GM23338 (cell line): ENCODE data around the gene JAZF1. TPM values are rescaled to one million over a fixed set of nuclear protein-coding genes. Genes with fewer than 3 reads are reported as not detected.

Experiments used
- ATAC-seq: fragments of 200-7000 bp; cut with Tn5 transposase; 3 replicates; pipeline ENCODE4 v1.9.1; 2020
- DNase-seq: peaks from one replicate; pipeline ENCODE4 v3.0.0-alpha.2; 2015; ENCODE audit warnings: low spot score
- H2AFZ ChIP-seq: fragments of 200-600 bp; sonication (generic); 2 replicates; pipeline ENCODE4 v1.8.0; 2016; ENCODE audit warnings: antibody characterized with exemption, mild to moderate bottlenecking, moderate library complexity
- H3F3A ChIP-seq: fragments of 200-600 bp; sonication (generic); replicated peaks from 2 replicates; pipeline ENCODE4 v1.8.0; 2017; ENCODE audit warnings: antibody characterized with exemption, mixed run types, low read depth
- H3K27ac ChIP-seq: fragments of 200-600 bp; sonication (generic); 2 replicates; pipeline ENCODE4 v1.6.1; 2016; ENCODE audit warnings: low read depth
- H3K27me3 ChIP-seq: fragments of 200-600 bp; sonication (generic); 2 replicates; pipeline ENCODE4 v1.8.0; 2016; ENCODE audit warnings: mild to moderate bottlenecking, mixed run types, moderate library complexity; ENCODE audit not compliant: insufficient read depth
- H3K36me3 ChIP-seq: fragments of 200-600 bp; sonication (generic); 2 replicates; pipeline ENCODE4 v1.8.0; 2016; ENCODE audit warnings: mild to moderate bottlenecking; ENCODE audit not compliant: insufficient read depth
- H3K4me1 ChIP-seq: fragments of 200-600 bp; sonication (generic); 2 replicates; pipeline ENCODE4 v1.8.0; 2016; ENCODE audit warnings: mild to moderate bottlenecking, moderate library complexity; ENCODE audit not compliant: insufficient read depth
- H3K4me2 ChIP-seq: fragments of 200-600 bp; sonication (generic); 2 replicates; pipeline ENCODE4 v1.7.1; 2017; ENCODE audit warnings: mixed run types
- H3K4me3 ChIP-seq: fragments of 200-600 bp; sonication (generic); 2 replicates; pipeline ENCODE4 v1.6.1; 2016; ENCODE audit warnings: mixed run types
- H3K79me2 ChIP-seq: fragments of 200-600 bp; sonication (generic); replicated peaks from 2 replicates; pipeline ENCODE4 v1.8.0; 2017; ENCODE audit warnings: mild to moderate bottlenecking; ENCODE audit not compliant: insufficient read depth
- H3K9me2 ChIP-seq: fragments of 200-600 bp; sonication (generic); 2 replicates; pipeline ENCODE4 v1.8.0; 2017; ENCODE audit not compliant: insufficient read depth
- H4K20me1 ChIP-seq: fragments of 200-600 bp; sonication (generic); replicated peaks from 2 replicates; pipeline ENCODE4 v1.8.0; 2017; ENCODE audit warnings: mild to moderate bottlenecking; ENCODE audit not compliant: insufficient read depth
- H3K27ac Mint-ChIP-seq: 2 replicates; pipeline ENCODE4 v1.8.0; 2020; ENCODE audit warnings: inconsistent platforms, mild to moderate bottlenecking, moderate library complexity, mixed read lengths
- H3K27me3 Mint-ChIP-seq: 3 replicates; pipeline ENCODE4 v1.8.0; 2022; ENCODE audit warnings: low read depth, mild to moderate bottlenecking, moderate library complexity, mixed read lengths, inconsistent platforms; ENCODE audit not compliant: insufficient read depth, poor library complexity
- H3K36me3 Mint-ChIP-seq: 3 replicates; pipeline ENCODE4 v1.8.0; 2021; ENCODE audit warnings: low read depth, mild to moderate bottlenecking, inconsistent platforms, moderate library complexity, mixed read lengths
- H3K4me1 Mint-ChIP-seq: 3 replicates; pipeline ENCODE4 v1.8.0; 2020; ENCODE audit warnings: mild to moderate bottlenecking, inconsistent platforms, mixed read lengths
- H3K4me3 Mint-ChIP-seq: 3 replicates; pipeline ENCODE4 v1.8.0; 2021; ENCODE audit warnings: moderate library complexity, mild to moderate bottlenecking, inconsistent platforms, mixed read lengths
- H3K9me3 Mint-ChIP-seq: 3 replicates; pipeline ENCODE4 v1.8.0; 2020; ENCODE audit warnings: moderate library complexity, mild to moderate bottlenecking, inconsistent platforms, mixed read lengths
- CREB1 ChIP-seq: fragments of 250-450 bp; sonication (Bioruptor Pico); IDR thresholded peaks from 2 replicates; pipeline ENCODE4 v1.5.0; 2020; ENCODE audit warnings: low read depth, mild to moderate bottlenecking, moderate library complexity
- ETS1 ChIP-seq: IDR thresholded peaks from 2 replicates; pipeline ENCODE4 v1.6.1; 2016; ENCODE audit warnings: antibody characterized with exemption
- EZH2 ChIP-seq: fragments of 200-600 bp; sonication (generic); IDR thresholded peaks from one replicate; pipeline ENCODE4 v1.8.0; 2017; ENCODE audit warnings: antibody characterized with exemption, mild to moderate bottlenecking, low read depth; ENCODE audit not compliant: unreplicated experiment
- EZH2phosphoT487 ChIP-seq: fragments of 200-600 bp; sonication (generic); IDR thresholded peaks from one replicate; pipeline ENCODE4 v1.8.1; 2018; ENCODE audit warnings: antibody characterized with exemption; ENCODE audit not compliant: unreplicated experiment
- JUNB ChIP-seq: IDR thresholded peaks from one replicate; pipeline ENCODE4 v1.6.1; 2016; ENCODE audit warnings: antibody characterized with exemption; ENCODE audit not compliant: unreplicated experiment
- NANOG ChIP-seq: IDR thresholded peaks from 2 replicates; pipeline ENCODE4 v1.6.1; 2016; ENCODE audit warnings: antibody characterized with exemption, borderline replicate concordance
- POLR2AphosphoS5 ChIP-seq: IDR thresholded peaks from 2 replicates; pipeline ENCODE4 v1.6.1; 2016; ENCODE audit warnings: antibody characterized with exemption, low read depth
- REST ChIP-seq: IDR thresholded peaks from one replicate; pipeline ENCODE4 v1.6.1; 2018; ENCODE audit warnings: antibody characterized with exemption; ENCODE audit not compliant: unreplicated experiment
- ZNF331 ChIP-seq: fragments of 250-450 bp; sonication (Bioruptor Pico); IDR thresholded peaks from 2 replicates; pipeline ENCODE4 v1.5.0; 2020; ENCODE audit warnings: low read depth, mild to moderate bottlenecking, moderate library complexity
- polyA plus RNA-seq: library from polyadenylated mRNA; unstranded; fragments of >200 nt; fragmentation: Nextera tagmentation; extraction: Ambion mirVana; gene quantifications from 2 replicates; pipeline ENCODE4 v1.2.1, GENCODE V29; 2016
- total RNA-seq: library from RNA; depleted of rRNA; stranded (reverse); fragments of >200 nt; shearing (Covaris generic); gene quantifications from 2 replicates; pipeline ENCODE4 v1.2.3, GENCODE V29; 2014
- TF ChIP-seq, protein P1 (sequence below): fragments of 250-450 bp; sonication (Bioruptor Pico); IDR thresholded peaks from 2 replicates; pipeline ENCODE4 v1.5.0; 2020; ENCODE audit warnings: mild to moderate bottlenecking, moderate library complexity

The JAZF1 gene
- total and polyA plus RNA-seq, 2 experiments from 2014 or later = 12.2 to 22.2 TPM

DNA sequence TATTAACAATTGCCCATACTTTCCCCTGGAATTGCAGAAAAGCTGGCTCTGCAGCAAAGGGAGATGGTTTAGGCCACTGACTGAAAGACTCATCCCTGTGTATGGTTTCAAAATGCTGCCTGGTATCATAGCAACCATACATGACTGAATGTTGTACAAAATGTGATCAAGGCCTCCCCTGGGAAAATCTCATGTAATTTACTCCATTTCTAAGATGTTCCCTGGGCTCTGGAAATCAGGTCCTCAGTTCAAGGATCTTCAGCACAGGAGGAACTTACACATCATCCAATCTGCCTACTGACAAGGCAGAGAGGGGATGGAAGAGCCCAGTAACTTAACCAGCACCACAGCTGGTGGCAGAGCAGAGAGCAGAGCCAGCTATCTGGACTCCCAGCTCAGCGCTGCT lies 111.8 kb downstream of the JAZF1 start (continued):
- TF ChIP-seq CREB1 (no peak), EZH2phosphoT487 (no peak), NANOG (no peak), JUNB (no peak), ZNF331 (no peak), POLR2AphosphoS5 (no peak), EZH2 (no peak)

DNA sequence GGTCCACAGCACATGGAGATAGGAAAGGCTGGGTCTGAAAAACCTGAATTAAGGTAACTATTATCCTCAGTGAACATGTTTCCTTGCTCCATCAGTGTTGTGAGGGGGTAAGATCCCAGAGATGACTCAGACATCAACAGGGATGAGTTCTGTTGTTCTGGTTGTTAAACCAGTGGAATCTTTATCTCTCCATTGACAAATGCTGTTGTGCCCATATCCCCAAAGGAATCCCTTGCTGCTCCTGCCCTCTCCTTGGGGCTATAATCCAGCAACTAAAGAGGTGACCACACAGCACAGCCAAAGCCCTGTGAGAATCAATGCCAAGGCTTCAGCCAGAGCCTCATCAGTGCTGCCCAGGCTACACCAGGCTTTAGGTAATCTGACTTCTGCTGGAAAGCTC lies 113.4 kb downstream of the JAZF1 start:
- H3K27ac ChIP-seq = no peak overlapping the region
- no peak overlapping the region for H3K4me3 ChIP-seq
- peaks cover 14% of the 10 kb centered on the region for H3K79me2 ChIP-seq
- Mint-ChIP-seq H3K4me1 (peaks cover 33% of the 10 kb centered on the region), H3K27ac (no peak overlapping the region), H3K9me3 (no peaks in the 10 kb centered on the region), H3K4me3 (no peak overlapping the region), H3K36me3 (no peaks in the 10 kb centered on the region), H3K27me3 (no peaks in the 10 kb centered on the region)
- H2AFZ ChIP-seq = no peak overlapping the region
- no peaks in the 10 kb centered on the region for H3K27me3 ChIP-seq
- no peaks in the 10 kb centered on the region for H3K36me3 ChIP-seq
- H3F3A ChIP-seq = no peaks in the 10 kb centered on the region; the same call in 1 of the 2 replicates
- no peak overlapping the region for H3K4me2 ChIP-seq
- H4K20me1 ChIP-seq = no peaks in the 10 kb centered on the region; the same call in 1 of the 2 replicates
- peaks cover 28% of the 10 kb centered on the region for H3K4me1 ChIP-seq
- DNase-seq = no peak
- H3K9me2 ChIP-seq = no peaks in the 10 kb centered on the region
- ATAC-seq = no peak
- TF ChIP-seq REST (no peak), ZNF331 (no peak), ETS1 (no peak), EZH2phosphoT487 (no peak), POLR2AphosphoS5 (no peak), NANOG (no peak)

DNA sequence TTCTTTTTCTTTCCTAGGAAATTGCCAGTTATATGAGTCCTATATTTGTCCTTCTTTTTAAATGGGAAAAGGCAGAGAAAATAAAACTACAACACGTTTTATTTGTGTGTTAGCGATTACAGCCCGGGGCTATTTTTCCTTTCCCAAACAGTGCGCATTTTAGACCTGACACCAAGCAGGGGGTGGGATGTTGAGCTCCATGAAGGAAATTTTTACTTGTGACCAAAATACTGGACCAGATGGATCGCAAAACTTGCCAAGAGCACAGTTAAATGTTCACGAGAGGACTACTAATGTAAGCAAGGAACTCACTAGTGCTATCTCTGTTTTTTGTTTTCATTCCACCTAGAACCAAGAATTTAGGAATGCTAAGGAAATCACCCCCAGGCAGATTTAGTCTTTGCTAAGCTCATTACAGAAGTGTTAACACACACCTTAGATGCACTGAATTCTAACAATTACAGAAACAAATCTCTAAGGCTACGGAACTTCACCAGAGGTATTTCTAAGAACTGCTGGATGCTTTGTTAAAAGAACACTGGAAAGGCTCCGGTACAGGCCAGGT lies 114.8 kb downstream of the JAZF1 start:
- Histone ChIP-seq H3K27me3 (no peaks in the 10 kb centered on the region), H3K79me2 (peaks cover 8% of the 10 kb centered on the region), H3K27ac (peak overlapping the region; percentile 68), H3F3A (no peaks in the 10 kb centered on the region; the same call in 1 of the 2 replicates), H3K4me1 (peaks cover 32% of the 10 kb centered on the region), H3K4me3 (no peak overlapping the region), H4K20me1 (no peaks in the 10 kb centered on the region; the same call in 1 of the 2 replicates), H3K9me2 (no peaks in the 10 kb centered on the region), H2AFZ (no peak overlapping the region), H3K36me3 (no peaks in the 10 kb centered on the region), H3K4me2 (no peak overlapping the region)
- H3K9me3 Mint-ChIP-seq = no peaks in the 10 kb centered on the region
- no peak overlapping the region for H3K27ac Mint-ChIP-seq
- ATAC-seq = no peak
- no peak overlapping the region for H3K4me3 Mint-ChIP-seq
- H3K4me1 Mint-ChIP-seq = peaks cover 31% of the 10 kb centered on the region
- H3K36me3 Mint-ChIP-seq = no peaks in the 10 kb centered on the region
- TF ChIP-seq, protein P1, sequence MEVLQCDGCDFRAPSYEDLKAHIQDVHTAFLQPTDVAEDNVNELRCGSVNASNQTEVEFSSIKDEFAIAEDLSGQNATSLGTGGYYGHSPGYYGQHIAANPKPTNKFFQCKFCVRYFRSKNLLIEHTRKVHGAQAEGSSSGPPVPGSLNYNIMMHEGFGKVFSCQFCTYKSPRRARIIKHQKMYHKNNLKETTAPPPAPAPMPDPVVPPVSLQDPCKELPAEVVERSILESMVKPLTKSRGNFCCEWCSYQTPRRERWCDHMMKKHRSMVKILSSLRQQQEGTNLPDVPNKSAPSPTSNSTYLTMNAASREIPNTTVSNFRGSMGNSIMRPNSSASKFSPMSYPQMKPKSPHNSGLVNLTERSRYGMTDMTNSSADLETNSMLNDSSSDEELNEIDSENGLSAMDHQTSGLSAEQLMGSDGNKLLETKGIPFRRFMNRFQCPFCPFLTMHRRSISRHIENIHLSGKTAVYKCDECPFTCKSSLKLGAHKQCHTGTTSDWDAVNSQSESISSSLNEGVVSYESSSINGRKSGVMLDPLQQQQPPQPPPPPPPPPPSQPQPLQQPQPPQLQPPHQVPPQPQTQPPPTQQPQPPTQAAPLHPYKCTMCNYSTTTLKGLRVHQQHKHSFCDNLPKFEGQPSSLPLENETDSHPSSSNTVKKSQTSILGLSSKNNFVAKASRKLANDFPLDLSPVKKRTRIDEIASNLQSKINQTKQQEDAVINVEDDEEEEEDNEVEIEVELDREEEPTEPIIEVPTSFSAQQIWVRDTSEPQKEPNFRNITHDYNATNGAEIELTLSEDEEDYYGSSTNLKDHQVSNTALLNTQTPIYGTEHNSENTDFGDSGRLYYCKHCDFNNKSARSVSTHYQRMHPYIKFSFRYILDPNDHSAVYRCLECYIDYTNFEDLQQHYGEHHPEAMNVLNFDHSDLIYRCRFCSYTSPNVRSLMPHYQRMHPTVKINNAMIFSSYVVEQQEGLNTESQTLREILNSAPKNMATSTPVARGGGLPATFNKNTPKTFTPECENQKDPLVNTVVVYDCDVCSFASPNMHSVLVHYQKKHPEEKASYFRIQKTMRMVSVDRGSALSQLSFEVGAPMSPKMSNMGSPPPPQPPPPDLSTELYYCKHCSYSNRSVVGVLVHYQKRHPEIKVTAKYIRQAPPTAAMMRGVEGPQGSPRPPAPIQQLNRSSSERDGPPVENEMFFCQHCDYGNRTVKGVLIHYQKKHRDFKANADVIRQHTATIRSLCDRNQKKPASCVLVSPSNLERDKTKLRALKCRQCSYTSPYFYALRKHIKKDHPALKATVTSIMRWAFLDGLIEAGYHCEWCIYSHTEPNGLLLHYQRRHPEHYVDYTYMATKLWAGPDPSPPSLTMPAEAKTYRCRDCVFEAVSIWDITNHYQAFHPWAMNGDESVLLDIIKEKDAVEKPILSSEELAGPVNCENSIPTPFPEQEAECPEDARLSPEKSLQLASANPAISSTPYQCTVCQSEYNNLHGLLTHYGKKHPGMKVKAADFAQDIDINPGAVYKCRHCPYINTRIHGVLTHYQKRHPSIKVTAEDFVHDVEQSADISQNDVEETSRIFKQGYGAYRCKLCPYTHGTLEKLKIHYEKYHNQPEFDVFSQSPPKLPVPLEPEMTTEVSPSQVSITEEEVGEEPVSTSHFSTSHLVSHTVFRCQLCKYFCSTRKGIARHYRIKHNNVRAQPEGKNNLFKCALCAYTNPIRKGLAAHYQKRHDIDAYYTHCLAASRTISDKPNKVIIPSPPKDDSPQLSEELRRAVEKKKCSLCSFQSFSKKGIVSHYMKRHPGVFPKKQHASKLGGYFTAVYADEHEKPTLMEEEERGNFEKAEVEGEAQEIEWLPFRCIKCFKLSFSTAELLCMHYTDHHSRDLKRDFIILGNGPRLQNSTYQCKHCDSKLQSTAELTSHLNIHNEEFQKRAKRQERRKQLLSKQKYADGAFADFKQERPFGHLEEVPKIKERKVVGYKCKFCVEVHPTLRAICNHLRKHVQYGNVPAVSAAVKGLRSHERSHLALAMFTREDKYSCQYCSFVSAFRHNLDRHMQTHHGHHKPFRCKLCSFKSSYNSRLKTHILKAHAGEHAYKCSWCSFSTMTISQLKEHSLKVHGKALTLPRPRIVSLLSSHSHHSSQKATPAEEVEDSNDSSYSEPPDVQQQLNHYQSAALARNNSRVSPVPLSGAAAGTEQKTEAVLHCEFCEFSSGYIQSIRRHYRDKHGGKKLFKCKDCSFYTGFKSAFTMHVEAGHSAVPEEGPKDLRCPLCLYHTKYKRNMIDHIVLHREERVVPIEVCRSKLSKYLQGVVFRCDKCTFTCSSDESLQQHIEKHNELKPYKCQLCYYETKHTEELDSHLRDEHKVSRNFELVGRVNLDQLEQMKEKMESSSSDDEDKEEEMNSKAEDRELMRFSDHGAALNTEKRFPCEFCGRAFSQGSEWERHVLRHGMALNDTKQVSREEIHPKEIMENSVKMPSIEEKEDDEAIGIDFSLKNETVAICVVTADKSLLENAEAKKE = no peak
- no peak for TF ChIP-seq CREB1
- no peaks in the 10 kb centered on the region for H3K27me3 Mint-ChIP-seq
- peak; percentile 30 for DNase-seq
